Measurements from ENCODE around the gene PPFIA2. TPM values are rescaled to one million over a fixed set of nuclear protein-coding genes. Genes with fewer than 3 reads are reported as not detected.

Gene PPFIA2
- total and polyA plus RNA-seq, 9 of the 15 experiments (the other 6 are each of a cell fraction or from before 2014, with no cell fraction given) = not detected

DNA sequence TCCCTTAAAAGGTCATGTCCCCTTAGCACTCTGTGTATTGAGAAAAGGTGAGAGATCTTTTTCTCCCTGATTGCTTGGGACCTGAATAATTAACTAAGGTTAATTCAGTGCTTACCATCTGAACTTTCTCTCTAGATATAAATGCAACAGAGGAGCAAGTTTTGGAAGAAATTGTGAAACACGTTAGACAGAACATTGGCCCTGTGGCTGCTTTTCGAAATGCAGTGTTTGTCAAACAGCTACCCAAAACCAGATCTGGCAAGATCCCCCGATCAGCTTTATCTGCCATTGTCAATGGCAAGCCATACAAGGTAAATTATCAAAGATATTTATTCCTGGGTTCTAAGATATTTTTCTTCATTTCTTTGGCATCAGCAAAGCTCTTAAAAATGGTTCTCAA, 505.8 kb downstream of the PPFIA2 start:
- no peak for FAIRE-seq
- DNase-seq (ENCODE audit: extremely low read depth in 1 of 4, low spot score in 3 of 4) = no peak
- Histone ChIP-seq H4K20me1 (replicated peaks; ENCODE audit: control insufficient read depth, insufficient read depth, low read length) (no peaks in the 10 kb centered on the region), H3K36me3 (ENCODE audit: control insufficient read depth, insufficient read depth, low read length) (no peaks in the 10 kb centered on the region), H3K9me3 (replicated peaks; ENCODE audit: control insufficient read depth, insufficient read depth, low read depth, low read length) (no peaks in the 10 kb centered on the region), H3K9ac (ENCODE audit: insufficient read depth in 1 of 2, low read depth in 2 of 2, low read length in 2 of 2) (no peak overlapping the region), H3K4me2 (ENCODE audit: insufficient read depth, low read length) (no peak overlapping the region), H2AFZ (ENCODE audit: low read depth, low read length) (no peak overlapping the region), H3K4me3 (no peak overlapping the region), H3K27me3 (ENCODE audit: control insufficient read depth in 2 of 2, insufficient read depth in 2 of 2, low read length in 2 of 2) (no peaks in the 10 kb centered on the region), H3K27ac (ENCODE audit: extremely low read depth, low read depth, low read length) (no peak overlapping the region), H3K9me1 (ENCODE audit: control insufficient read depth, insufficient read depth, low read length) (no peaks in the 10 kb centered on the region), H3K79me2 (ENCODE audit: control insufficient read depth, insufficient read depth, low read length) (no peaks in the 10 kb centered on the region), H3K4me1 (replicated peaks in 1 of 2; ENCODE audit: control insufficient read depth in 2 of 2, insufficient read depth in 2 of 2, low read length in 2 of 2) (no peaks in the 10 kb centered on the region)
- TF ChIP-seq FUS (optimal IDR thresholded peaks at IDR 0.05; ENCODE audit: low read depth, low read length) = no peak
- TF ChIP-seq ATF3 (IDR thresholded peaks at IDR 0.05) = no peak
- no peak for TF ChIP-seq ATF3 (CRISPR knock-in tag; conservative IDR thresholded peaks at IDR 0.05)
- no peak for TF ChIP-seq TRIM25 (IDR thresholded peaks at IDR 0.05; ENCODE audit: borderline replicate concordance)
- TF ChIP-seq RUNX1 (IDR thresholded peaks at IDR 0.05; ENCODE audit: low read depth) = no peak
- no peak for TF ChIP-seq ZNF507 (tag; conservative IDR thresholded peaks at IDR 0.05)
- no peak for TF ChIP-seq FOXJ3 (CRISPR knock-in tag; IDR thresholded peaks at IDR 0.05)
- TF ChIP-seq ZKSCAN3 (CRISPR knock-in tag; IDR thresholded peaks at IDR 0.05) = no peak
- TF ChIP-seq, protein P1, sequence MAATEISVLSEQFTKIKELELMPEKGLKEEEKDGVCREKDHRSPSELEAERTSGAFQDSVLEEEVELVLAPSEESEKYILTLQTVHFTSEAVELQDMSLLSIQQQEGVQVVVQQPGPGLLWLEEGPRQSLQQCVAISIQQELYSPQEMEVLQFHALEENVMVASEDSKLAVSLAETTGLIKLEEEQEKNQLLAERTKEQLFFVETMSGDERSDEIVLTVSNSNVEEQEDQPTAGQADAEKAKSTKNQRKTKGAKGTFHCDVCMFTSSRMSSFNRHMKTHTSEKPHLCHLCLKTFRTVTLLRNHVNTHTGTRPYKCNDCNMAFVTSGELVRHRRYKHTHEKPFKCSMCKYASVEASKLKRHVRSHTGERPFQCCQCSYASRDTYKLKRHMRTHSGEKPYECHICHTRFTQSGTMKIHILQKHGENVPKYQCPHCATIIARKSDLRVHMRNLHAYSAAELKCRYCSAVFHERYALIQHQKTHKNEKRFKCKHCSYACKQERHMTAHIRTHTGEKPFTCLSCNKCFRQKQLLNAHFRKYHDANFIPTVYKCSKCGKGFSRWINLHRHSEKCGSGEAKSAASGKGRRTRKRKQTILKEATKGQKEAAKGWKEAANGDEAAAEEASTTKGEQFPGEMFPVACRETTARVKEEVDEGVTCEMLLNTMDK (IDR thresholded peaks at IDR 0.05; ENCODE audit: borderline replicate concordance, insufficient read depth, low read depth, low read length, poor library complexity, severe bottlenecking) = no peak
- no peak for TF ChIP-seq RFX1 (IDR thresholded peaks at IDR 0.05)
- no peak for TF ChIP-seq UBTF (IDR thresholded peaks at IDR 0.05; ENCODE audit: borderline replicate concordance in 1 of 2, low read depth in 2 of 2, low read length in 2 of 2)
- WGBS (ENCODE audit: insufficient coverage, low coverage, missing lambda C conversion rate) = 0% methylated on average over 3 of the region's 3 CpGs
- in situ Hi-C loops (cut with MboI) (no loop called here), intact Hi-C loops (cut with micrococcal nuclease) (no loop called here)
- ChIA-PET CTCF (ENCODE audit: low intra/inter-chr PET ratio) (no interaction called here), POLR2A (no interaction called here)
- ATAC-seq = no peak
- no TSS peak for BruUV-seq (replicated peaks)
